Measurements from ENCODE around the gene ENOX1. TPM values are rescaled to one million over a fixed set of nuclear protein-coding genes. Genes with fewer than 3 reads are reported as not detected.

The ENOX1 gene
- total and polyA plus RNA-seq, 2 of the 13 experiments (the other 11 are each of a cell fraction or from before 2014, with no cell fraction given) = not detected

DNA sequence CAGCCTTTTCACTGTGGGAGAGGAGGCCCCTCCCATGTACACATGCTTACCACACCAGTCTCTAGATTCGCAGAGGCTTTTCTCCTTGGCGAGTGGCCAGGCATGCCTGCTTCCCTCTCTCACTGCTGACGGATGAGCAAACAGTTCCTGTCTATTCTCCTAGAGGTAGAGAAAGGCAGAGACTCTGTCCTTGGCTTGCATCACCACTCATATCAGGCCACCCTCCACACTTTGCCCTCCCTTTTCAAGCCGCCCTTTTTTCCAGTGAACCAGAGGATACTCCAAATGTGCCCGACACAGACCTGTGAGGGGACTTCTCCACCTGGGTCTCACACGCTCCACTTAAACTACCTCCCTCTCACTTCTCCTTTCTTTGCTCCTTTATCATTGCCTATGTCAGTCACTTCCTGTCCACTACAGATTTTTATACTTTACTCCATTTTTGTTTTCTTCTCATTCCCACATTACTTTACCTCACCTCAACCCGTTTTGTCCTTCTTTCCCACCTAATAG lies 478.8 kb downstream of the ENOX1 start:
- H3K4me1 ChIP-seq (ENCODE audit: insufficient read depth, low read length) = peaks cover 16% of the 10 kb centered on the region
- no peaks in the 10 kb centered on the region for H3K9me3 ChIP-seq (ENCODE audit: low read length)
- ChIA-PET POLR2A (no interaction called here), CTCF (ENCODE audit: low intra/inter-chr PET ratio, low total read pairs) (no interaction called here)
- peak; percentile 44 for FAIRE-seq
- ATAC-seq = peak; percentile 97
- DNase-seq (ENCODE audit: low spot score) = peak; percentile 86
- peaks cover 0 to 1% of the 10 kb centered on the region in 2 experiments; a peak in 1 of 5 replicates for H3K27me3 ChIP-seq (ENCODE audit: control insufficient read depth in 1 of 2, insufficient read depth in 2 of 2, low read length in 2 of 2)
- no TSS peak for BruUV-seq (replicated peaks)
- no peaks in the 10 kb centered on the region for H4K20me1 ChIP-seq (ENCODE audit: insufficient read depth, low read length)
- no peak overlapping the region for H3K9ac ChIP-seq (ENCODE audit: insufficient read depth, low read depth, low read length)
- H3K4me2 ChIP-seq (ENCODE audit: low read depth, low read length) = peak overlapping the region; percentile 39
- 4% methylated on average over 7 of the region's 7 CpGs for WGBS (ENCODE audit: low lambda C conversion rate)
- H3K27ac ChIP-seq (ENCODE audit: extremely low read length, insufficient read depth, low read length) = no peak overlapping the region
- no peak overlapping the region for H3K4me3 ChIP-seq (replicated peaks in 1 of 3; ENCODE audit: insufficient read depth in 1 of 3, low read depth in 2 of 3, low read length in 3 of 3)
- intact Hi-C loops (cut with micrococcal nuclease; ENCODE audit: unreplicated experiment) = no loop called here
- H3K79me2 ChIP-seq (ENCODE audit: insufficient read depth, low read length) = no peaks in the 10 kb centered on the region
- no peak overlapping the region for H2AFZ ChIP-seq (ENCODE audit: low read length)
- H3K36me3 ChIP-seq (replicated peaks in 1 of 2; ENCODE audit: control insufficient read depth in 1 of 2, insufficient read depth in 2 of 2, low read length in 2 of 2) = no peaks in the 10 kb centered on the region
- in situ Hi-C loops (cut with HindIII; ENCODE audit: extremely low pct_ligation_motif_present, low pct_unique_long_range_greater_than_20kb) = loop anchor here (25.0 kb wide), 1 partner anchor 479 kb away; the partner anchor contains the start of gene ENOX1
- TF ChIP-seq HNRNPH1 (optimal IDR thresholded peaks at IDR 0.05; ENCODE audit: low read depth, low read length) (no peak), CEBPB (IDR thresholded peaks at IDR 0.05; ENCODE audit: borderline replicate concordance, low read depth, low read length) (peak; percentile 66; the same call in 1 of the 2 replicates), DPF2 (CRISPR knock-in tag; IDR thresholded peaks at IDR 0.05; ENCODE audit: borderline replicate concordance, low read depth) (no peak), ZNF333 (CRISPR knock-in tag; IDR thresholded peaks at IDR 0.05; ENCODE audit: borderline replicate concordance) (no peak), CBX2 (IDR thresholded peaks at IDR 0.05; ENCODE audit: low read depth, low read length) (no peak), CBX2 (CRISPR knock-in tag; IDR thresholded peaks at IDR 0.05; ENCODE audit: low read depth) (no peak), GATAD2A (CRISPR knock-in tag; IDR thresholded peaks at IDR 0.05) (peak; percentile 51; the same call in 1 of the 2 replicates), CREB1 (IDR thresholded peaks at IDR 0.05) (no peak), CREB1 (CRISPR knock-in tag; IDR thresholded peaks at IDR 0.05) (peak; percentile 29; the same call in 1 of the 2 replicates), SOX6 (IDR thresholded peaks at IDR 0.05) (no peak), SOX6 (CRISPR knock-in tag; IDR thresholded peaks at IDR 0.05) (peak; percentile 59), MTA3 (CRISPR knock-in tag; IDR thresholded peaks at IDR 0.05) (no peak), MIER3 (CRISPR knock-in tag; IDR thresholded peaks at IDR 0.05; ENCODE audit: borderline replicate concordance) (peak; percentile 31; the same call in 1 of the 2 replicates), ZNF253 (CRISPR knock-in tag; IDR thresholded peaks at IDR 0.05; ENCODE audit: borderline replicate concordance) (no peak), SRSF1 (optimal IDR thresholded peaks at IDR 0.05; ENCODE audit: low read depth, low read length) (no peak), ZNF350 (CRISPR knock-in tag; IDR thresholded peaks at IDR 0.05; ENCODE audit: borderline replicate concordance, low read depth) (no peak; the same call in 1 of the 2 replicates), FOXJ3 (CRISPR knock-in tag; IDR thresholded peaks at IDR 0.05; ENCODE audit: borderline replicate concordance) (no peak), ZNF747 (CRISPR knock-in tag; IDR thresholded peaks at IDR 0.05; ENCODE audit: borderline replicate concordance) (no peak), ZNF724P (CRISPR knock-in tag; IDR thresholded peaks at IDR 0.05; ENCODE audit: borderline replicate concordance) (no peak)
- TF ChIP-seq, protein P1, sequence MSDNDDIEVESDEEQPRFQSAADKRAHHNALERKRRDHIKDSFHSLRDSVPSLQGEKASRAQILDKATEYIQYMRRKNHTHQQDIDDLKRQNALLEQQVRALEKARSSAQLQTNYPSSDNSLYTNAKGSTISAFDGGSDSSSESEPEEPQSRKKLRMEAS (IDR thresholded peaks at IDR 0.05) = peak; percentile 31; the same call in 1 of the 2 replicates
- TF ChIP-seq, protein P2, sequence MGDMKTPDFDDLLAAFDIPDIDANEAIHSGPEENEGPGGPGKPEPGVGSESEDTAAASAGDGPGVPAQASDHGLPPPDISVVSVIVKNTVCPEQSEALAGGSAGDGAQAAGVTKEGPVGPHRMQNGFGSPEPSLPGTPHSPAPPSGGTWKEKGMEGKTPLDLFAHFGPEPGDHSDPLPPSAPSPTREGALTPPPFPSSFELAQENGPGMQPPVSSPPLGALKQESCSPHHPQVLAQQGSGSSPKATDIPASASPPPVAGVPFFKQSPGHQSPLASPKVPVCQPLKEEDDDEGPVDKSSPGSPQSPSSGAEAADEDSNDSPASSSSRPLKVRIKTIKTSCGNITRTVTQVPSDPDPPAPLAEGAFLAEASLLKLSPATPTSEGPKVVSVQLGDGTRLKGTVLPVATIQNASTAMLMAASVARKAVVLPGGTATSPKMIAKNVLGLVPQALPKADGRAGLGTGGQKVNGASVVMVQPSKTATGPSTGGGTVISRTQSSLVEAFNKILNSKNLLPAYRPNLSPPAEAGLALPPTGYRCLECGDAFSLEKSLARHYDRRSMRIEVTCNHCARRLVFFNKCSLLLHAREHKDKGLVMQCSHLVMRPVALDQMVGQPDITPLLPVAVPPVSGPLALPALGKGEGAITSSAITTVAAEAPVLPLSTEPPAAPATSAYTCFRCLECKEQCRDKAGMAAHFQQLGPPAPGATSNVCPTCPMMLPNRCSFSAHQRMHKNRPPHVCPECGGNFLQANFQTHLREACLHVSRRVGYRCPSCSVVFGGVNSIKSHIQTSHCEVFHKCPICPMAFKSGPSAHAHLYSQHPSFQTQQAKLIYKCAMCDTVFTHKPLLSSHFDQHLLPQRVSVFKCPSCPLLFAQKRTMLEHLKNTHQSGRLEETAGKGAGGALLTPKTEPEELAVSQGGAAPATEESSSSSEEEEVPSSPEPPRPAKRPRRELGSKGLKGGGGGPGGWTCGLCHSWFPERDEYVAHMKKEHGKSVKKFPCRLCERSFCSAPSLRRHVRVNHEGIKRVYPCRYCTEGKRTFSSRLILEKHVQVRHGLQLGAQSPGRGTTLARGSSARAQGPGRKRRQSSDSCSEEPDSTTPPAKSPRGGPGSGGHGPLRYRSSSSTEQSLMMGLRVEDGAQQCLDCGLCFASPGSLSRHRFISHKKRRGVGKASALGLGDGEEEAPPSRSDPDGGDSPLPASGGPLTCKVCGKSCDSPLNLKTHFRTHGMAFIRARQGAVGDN (CRISPR knock-in tag; IDR thresholded peaks at IDR 0.05) = 0 out of 2 replicates have a peak, but pooled peaks have one; percentile 13
- TF ChIP-seq, protein P3, sequence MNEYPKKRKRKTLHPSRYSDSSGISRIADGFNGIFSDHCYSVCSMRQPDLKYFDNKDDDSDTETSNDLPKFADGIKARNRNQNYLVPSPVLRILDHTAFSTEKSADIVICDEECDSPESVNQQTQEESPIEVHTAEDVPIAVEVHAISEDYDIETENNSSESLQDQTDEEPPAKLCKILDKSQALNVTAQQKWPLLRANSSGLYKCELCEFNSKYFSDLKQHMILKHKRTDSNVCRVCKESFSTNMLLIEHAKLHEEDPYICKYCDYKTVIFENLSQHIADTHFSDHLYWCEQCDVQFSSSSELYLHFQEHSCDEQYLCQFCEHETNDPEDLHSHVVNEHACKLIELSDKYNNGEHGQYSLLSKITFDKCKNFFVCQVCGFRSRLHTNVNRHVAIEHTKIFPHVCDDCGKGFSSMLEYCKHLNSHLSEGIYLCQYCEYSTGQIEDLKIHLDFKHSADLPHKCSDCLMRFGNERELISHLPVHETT (CRISPR knock-in tag; conservative IDR thresholded peaks at IDR 0.05) = no peak

Data from HepG2 (cell line).